Measurements from ENCODE around the gene PTPN4. TPM values are rescaled to one million over a fixed set of nuclear protein-coding genes. Genes with fewer than 3 reads are reported as not detected.
A peak's percentile ranks its signal among the peaks of the same experiment; 100 is the strongest.

Gene PTPN4
- total and polyA plus RNA-seq, 10 of the 15 experiments (the other 5 are each of a cell fraction or from before 2014, with no cell fraction given), result 5.0 to 29.7 (median 23.7) TPM

- no peak overlapping the region for H3K4me3 ChIP-seq
- intact Hi-C loops (cut with micrococcal nuclease; ENCODE audit: unreplicated experiment), result no loop called here
- ChIA-PET POLR2A (interaction anchor here (0.6 kb wide), 1 partner anchor 32 kb away, joined by 3 read pairs; no protein-coding TSS in a partner anchor), SMC1A (ENCODE audit: uncharacterized antibody, unreplicated experiment) (interaction anchor here (0.7 to 4.6 kb wide), 10 partner anchors 11 to 351 kb away, joined by 3 to 43 read pairs (median 4); no protein-coding TSS in a partner anchor), CTCF (interaction anchor here (1.0 to 12.6 kb wide), 9 partner anchors 9 to 352 kb away, joined by 3 to 111 read pairs (median 4); partner anchors contain the start of gene PTPN4), RAD21 (ENCODE audit: unreplicated experiment) (interaction anchor here (0.9 to 1.5 kb wide), 6 partner anchors 64 to 351 kb away, joined by 3 to 9 read pairs (median 4); partner anchors contain the start of gene PTPN4)
- WGBS (ENCODE audit: insufficient coverage, insufficient replicate concordance, low lambda C conversion rate, missing lambda C conversion rate), result 71% methylated on average over 7 of the region's 7 CpGs
- no peak overlapping the region for H3K9ac ChIP-seq (ENCODE audit: control insufficient read depth, insufficient read depth, low read length)
- no peaks in the 10 kb centered on the region for H3K36me3 ChIP-seq (ENCODE audit: control insufficient read depth in 2 of 2, insufficient read depth in 2 of 2, low read length in 1 of 2)
- no peaks in the 10 kb centered on the region; the same call in 2 of the 3 replicates for H3K9me3 ChIP-seq (replicated peaks; ENCODE audit: control insufficient read depth, insufficient read depth, low read length)
- DNase-seq (ENCODE audit: low read depth, low spot score) (no peak), FAIRE-seq (no peak), ATAC-seq (peak; percentile 69)
- in situ Hi-C loops (cut with MboI), result loop anchor here (5.0 kb wide), 1 partner anchor 122 kb away; no protein-coding TSS in a partner anchor
- no peaks in the 10 kb centered on the region for H3K27me3 ChIP-seq (replicated peaks in 1 of 2; ENCODE audit: control insufficient read depth in 2 of 2, insufficient read depth in 2 of 2, low read length in 1 of 2)
- no peaks in the 10 kb centered on the region for H4K20me1 ChIP-seq (ENCODE audit: control insufficient read depth, insufficient read depth)
- no peak overlapping the region for H3K4me2 ChIP-seq (ENCODE audit: control insufficient read depth, insufficient read depth)
- TF ChIP-seq PAX5 (IDR thresholded peaks at IDR 0.05; ENCODE audit: borderline replicate concordance, low read depth, low read length) (no peak), RAD21 (IDR thresholded peaks at IDR 0.05; ENCODE audit: insufficient read depth, low read depth, low read length) (peak; percentile 58), NKRF (conservative IDR thresholded peaks at IDR 0.05) (no peak), HDAC6 (IDR thresholded peaks at IDR 0.05; ENCODE audit: unreplicated experiment) (no peak), RAD51 (IDR thresholded peaks at IDR 0.05) (no peak), CBX5 (IDR thresholded peaks at IDR 0.05; ENCODE audit: low read depth) (no peak), PKNOX1 (IDR thresholded peaks at IDR 0.05) (no peak), TCF3 (IDR thresholded peaks at IDR 0.05; ENCODE audit: borderline replicate concordance, insufficient read depth, low read depth, low read length) (no peak), IKZF2 (IDR thresholded peaks at IDR 0.05) (no peak), CTCF (IDR thresholded peaks at IDR 0.05 in 2 of 3, conservative IDR thresholded peaks at IDR 0.05 in 1 of 3; ENCODE audit: control insufficient read depth in 2 of 3, extremely low read depth in 1 of 3, insufficient read depth in 1 of 3, low read depth in 3 of 3, low read length in 3 of 3) (peak; percentile 53 to 59 (median 58)), SMC3 (IDR thresholded peaks at IDR 0.05; ENCODE audit: borderline replicate concordance, low read length) (peak; percentile 77; the same call in 1 of the 2 replicates), GATAD2B (conservative IDR thresholded peaks at IDR 0.05; ENCODE audit: low read depth) (no peak)
- no peaks in the 10 kb centered on the region for H3K4me1 ChIP-seq (ENCODE audit: control insufficient read depth, insufficient read depth, low read length)
- no peaks in the 10 kb centered on the region for H3K79me2 ChIP-seq (ENCODE audit: control insufficient read depth, insufficient read depth, low read length)
- BruUV-seq (replicated peaks), result no TSS peak
- H3K27ac ChIP-seq (ENCODE audit: control insufficient read depth, insufficient read depth), result no peak overlapping the region
- H2AFZ ChIP-seq (ENCODE audit: control insufficient read depth, low read depth, low read length), result no peak overlapping the region
Measured at GRCh38 chr2:119823734-119824334, 64.1 kb downstream of the PTPN4 start.

All from GM12878 (cell line).